Neural cell (in vitro differentiated cells): ENCODE measurements around the gene ABHD17A.
"Not testable (repeated sequence)": the region's sequence is repeated elsewhere in the genome, so short reads cannot be mapped to it uniquely, and the experiment has no call there.

Source experiments
- CTCF ChIP-seq: fragments of 450-650 bp; IDR thresholded peaks from 2 replicates; pipeline ENCODE4 v1.5.1; 2014; ENCODE audit warnings: antibody characterized with exemption, mild to moderate bottlenecking, moderate library complexity; ENCODE audit not compliant: poor library complexity, severe bottlenecking
- EZH2 ChIP-seq: fragments of 200-600, 300-800 bp; shearing (Covaris generic), sonication (generic); IDR thresholded peaks from 2 replicates; pipeline ENCODE4 v1.6.1; 2014; ENCODE audit warnings: antibody characterized with exemption, low read length, borderline replicate concordance, mild to moderate bottlenecking; ENCODE audit not compliant: insufficient read depth, poor library complexity, severe bottlenecking
- POLR2AphosphoS5 ChIP-seq: IDR thresholded peaks from 2 replicates; pipeline ENCODE4 v1.6.1; 2012
- RAD21 ChIP-seq: fragments of 450-650 bp; conservative IDR thresholded peaks from 2 replicates; pipeline ENCODE4 v1.6.1; 2014; ENCODE audit warnings: antibody characterized with exemption, mild to moderate bottlenecking, moderate library complexity
- TAF1 ChIP-seq: IDR thresholded peaks from 2 replicates; pipeline ENCODE4 v1.6.1; 2012; ENCODE audit warnings: low read depth

- TF ChIP-seq EZH2, CTCF, TAF1, POLR2AphosphoS5, RAD21: not testable (repeated sequence)
These were observed 3.8 kb downstream of the ABHD17A start for GRCh38 chr19:1881393-1882088.
